NK-92 (cell line): Measurements from ENCODE around the gene PTH.

Source experiments
- DNase-seq: peaks from one replicate; lab custom pipeline; 2025; ENCODE audit not compliant: unreplicated experiment; lab: John Stamatoyannopoulos, UW

The PTH gene

DNA sequence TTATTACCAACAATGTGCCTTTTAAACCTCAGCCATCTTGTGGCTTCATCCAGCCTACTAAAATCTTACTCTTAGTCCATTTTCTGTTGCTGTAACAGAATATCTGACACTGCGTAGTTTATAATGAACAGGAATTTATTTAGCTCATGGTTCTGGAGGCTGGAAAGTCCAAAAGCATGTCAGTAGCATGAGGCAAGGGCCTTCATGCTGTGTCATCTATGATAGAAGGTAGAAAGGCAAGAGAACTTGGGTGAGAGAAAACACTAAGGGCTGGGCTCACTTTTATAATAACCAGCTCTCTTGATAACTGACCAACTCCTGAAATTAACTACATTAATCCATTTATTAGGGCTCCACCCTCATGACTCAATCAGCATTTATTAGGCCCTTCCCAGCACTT, 46.3 kb downstream of the PTH start:
- no peak for DNase-seq

DNA sequence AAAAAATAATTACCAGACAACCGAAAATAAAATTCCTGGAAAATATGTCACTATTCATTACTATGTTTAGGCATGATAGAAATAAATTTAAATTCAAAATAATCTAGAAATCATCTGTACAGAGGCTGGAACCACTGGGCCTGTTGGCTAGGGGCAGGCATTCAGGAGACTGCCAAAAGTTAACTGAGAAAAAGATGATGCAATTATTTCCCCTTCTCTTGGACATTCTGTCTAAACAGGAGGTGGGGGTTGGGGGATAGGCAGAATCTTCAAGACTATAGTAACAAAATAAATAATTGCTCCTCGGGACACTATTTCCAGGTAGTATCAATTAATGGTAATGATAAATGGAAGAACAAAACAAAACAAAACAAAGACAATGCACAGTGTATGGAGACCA, 46.9 kb downstream of the PTH start:
- no peak for DNase-seq

- no peak for DNase-seq
Measured at GRCh38 chr11:13446444-13446843, 49.4 kb downstream of the PTH start.

- no peak for DNase-seq
Measured at GRCh38 chr11:13445588-13445987, 50.2 kb downstream of the PTH start.
